G401 (cell line): ENCODE data around the gene CDRT4. TPM values are rescaled to one million over a fixed set of nuclear protein-coding genes. Genes with fewer than 3 reads are reported as not detected.
"Not testable (repeated sequence)": the region's sequence is repeated elsewhere in the genome, so short reads cannot be mapped to it uniquely, and the experiment has no call there.

ENCODE experiments used
- DNase-seq: peaks from one replicate; pipeline ENCODE4 v3.0.0-alpha.2; 2015; ENCODE audit warnings: low spot score
- in situ Hi-C: cut with HindIII; loops from 2 replicates; pipeline ENCODE4 v1.10.0; 2016; ENCODE audit warnings: low sequenced_read_pairs, mixed read lengths
- total RNA-seq: library from RNA; depleted of rRNA; stranded (reverse); fragments of >200 nt; shearing (Covaris generic); gene quantifications from 2 replicates; pipeline ENCODE4 v1.2.3, GENCODE V29; 2014; rRNA removed

Gene CDRT4
- 1.9 and 5.0 TPM in 2 replicates for total RNA-seq

GRCh38 chr17:15467592-15467991 is at the start of gene CDRT4:
Gene CDRT4, minus strand, starts transcription at chr17:15467621. Its CDS starts 27,383 bp downstream, at chr17:15440238.
- no peak for DNase-seq
- in situ Hi-C loops = no loop called here

- in situ Hi-C loops = no loop called here
Measured at GRCh38 chr17:15516150-15516549, 48.7 kb upstream of the CDRT4 start.

GRCh38 chr17:15514469-15514868 is 47.0 kb upstream of the CDRT4 start:
- in situ Hi-C loops = no loop called here
- DNase-seq = no peak

More at GRCh38 chr17:15516150-15516549, 48.7 kb upstream of the CDRT4 start:
- no peak for DNase-seq

- DNase-seq = no peak
- in situ Hi-C loops = no loop called here
Measured at GRCh38 chr17:15513856-15514459, 46.5 kb upstream of the CDRT4 start.

- in situ Hi-C loops = no loop called here
- no peak for DNase-seq
Measured at GRCh38 chr17:15513058-15513791, 45.8 kb upstream of the CDRT4 start.

GRCh38 chr17:15512071-15512709 is 44.8 kb upstream of the CDRT4 start:
- DNase-seq = no peak
- in situ Hi-C loops = no loop called here

GRCh38 chr17:15511142-15511541 is 43.7 kb upstream of the CDRT4 start:
- DNase-seq = no peak
- in situ Hi-C loops = no loop called here

GRCh38 chr17:15510361-15510760 is 42.9 kb upstream of the CDRT4 start:
- no peak for DNase-seq
- in situ Hi-C loops = no loop called here

GRCh38 chr17:15509095-15509494 is 41.7 kb upstream of the CDRT4 start:
- in situ Hi-C loops = no loop called here
- no peak for DNase-seq

GRCh38 chr17:15508466-15508865 is 41.0 kb upstream of the CDRT4 start:
- in situ Hi-C loops = no loop called here
- no peak for DNase-seq

- in situ Hi-C loops = no loop called here
Measured at GRCh38 chr17:15507896-15508295, 40.5 kb upstream of the CDRT4 start.

GRCh38 chr17:15507001-15507400 is 39.6 kb upstream of the CDRT4 start:
- DNase-seq = no peak
- in situ Hi-C loops = no loop called here

More at GRCh38 chr17:15507896-15508295, 40.5 kb upstream of the CDRT4 start:
- no peak for DNase-seq

- DNase-seq, in situ Hi-C loops: not testable (repeated sequence)
Measured at GRCh38 chr17:15505708-15506107, 38.3 kb upstream of the CDRT4 start.

GRCh38 chr17:15503731-15504130 is 36.3 kb upstream of the CDRT4 start:
- in situ Hi-C loops = no loop called here
- no peak for DNase-seq

GRCh38 chr17:15502369-15503112 is 35.1 kb upstream of the CDRT4 start:
- in situ Hi-C loops = no loop called here

GRCh38 chr17:15501793-15502192 is 34.4 kb upstream of the CDRT4 start:
- in situ Hi-C loops = no loop called here
- no peak for DNase-seq

More at GRCh38 chr17:15502369-15503112, 35.1 kb upstream of the CDRT4 start:
- peak; percentile 87 for DNase-seq

- no peak for DNase-seq
- in situ Hi-C loops = no loop called here
Measured at GRCh38 chr17:15501282-15501681, 33.9 kb upstream of the CDRT4 start.

GRCh38 chr17:15498107-15498506 is 30.7 kb upstream of the CDRT4 start:
- DNase-seq = no peak
- in situ Hi-C loops = no loop called here
